GM19099 (cell line): Measurements from ENCODE around the gene SLC29A3.

ENCODE experiments used
- POLR2A ChIP-seq: IDR thresholded peaks from 3 replicates; pipeline ENCODE4 v1.6.1; 2011; ENCODE audit warnings: low read depth; ENCODE audit not compliant: insufficient read length; ENCODE audit errors: extremely low read depth

The SLC29A3 gene

GRCh38 chr10:71392791-71393781 lies 74.0 kb downstream of the SLC29A3 start:
- TF ChIP-seq POLR2A: no peak

- no peak for TF ChIP-seq POLR2A
Measured at GRCh38 chr10:71393841-71394475, 74.9 kb downstream of the SLC29A3 start.

- no peak for TF ChIP-seq POLR2A
Measured at GRCh38 chr10:71394926-71395562, 76.0 kb downstream of the SLC29A3 start.

GRCh38 chr10:71395621-71396020 lies 76.6 kb downstream of the SLC29A3 start:
- TF ChIP-seq POLR2A: no peak

- no peak for TF ChIP-seq POLR2A
Measured at GRCh38 chr10:71396084-71396710, 77.1 kb downstream of the SLC29A3 start.

- TF ChIP-seq POLR2A: no peak
Measured at GRCh38 chr10:71396711-71397295, 77.7 kb downstream of the SLC29A3 start, which contains the start of gene CDH23. Gene CDH23 (plus strand): TSS chr10:71396920. CDS start chr10:71439832, 42,912 bp downstream.

- TF ChIP-seq POLR2A: no peak
Measured at GRCh38 chr10:71397296-71398212, 78.5 kb downstream of the SLC29A3 start.

- TF ChIP-seq POLR2A: no peak
Measured at GRCh38 chr10:71398976-71399375, 79.9 kb downstream of the SLC29A3 start.

GRCh38 chr10:71399946-71400345 lies 80.9 kb downstream of the SLC29A3 start:
- no peak for TF ChIP-seq POLR2A

GRCh38 chr10:71401056-71401455 lies 82.0 kb downstream of the SLC29A3 start:
- TF ChIP-seq POLR2A: no peak

- TF ChIP-seq POLR2A: no peak
Measured at GRCh38 chr10:71402005-71402404, 82.9 kb downstream of the SLC29A3 start.

- TF ChIP-seq POLR2A: no peak
Measured at GRCh38 chr10:71404503-71405295, 85.6 kb downstream of the SLC29A3 start.

GRCh38 chr10:71406878-71407277 lies 87.8 kb downstream of the SLC29A3 start:
- TF ChIP-seq POLR2A: no peak
